ENCODE data around the gene FSTL5. TPM values are rescaled to one million over a fixed set of nuclear protein-coding genes. Genes with fewer than 3 reads are reported as not detected.

FSTL5 gene
- total and polyA plus RNA-seq, 2 donors (not counting 3 experiments of a cell fraction or from before 2014, with no cell fraction given), result 1.3 to 1.9 TPM

DNA sequence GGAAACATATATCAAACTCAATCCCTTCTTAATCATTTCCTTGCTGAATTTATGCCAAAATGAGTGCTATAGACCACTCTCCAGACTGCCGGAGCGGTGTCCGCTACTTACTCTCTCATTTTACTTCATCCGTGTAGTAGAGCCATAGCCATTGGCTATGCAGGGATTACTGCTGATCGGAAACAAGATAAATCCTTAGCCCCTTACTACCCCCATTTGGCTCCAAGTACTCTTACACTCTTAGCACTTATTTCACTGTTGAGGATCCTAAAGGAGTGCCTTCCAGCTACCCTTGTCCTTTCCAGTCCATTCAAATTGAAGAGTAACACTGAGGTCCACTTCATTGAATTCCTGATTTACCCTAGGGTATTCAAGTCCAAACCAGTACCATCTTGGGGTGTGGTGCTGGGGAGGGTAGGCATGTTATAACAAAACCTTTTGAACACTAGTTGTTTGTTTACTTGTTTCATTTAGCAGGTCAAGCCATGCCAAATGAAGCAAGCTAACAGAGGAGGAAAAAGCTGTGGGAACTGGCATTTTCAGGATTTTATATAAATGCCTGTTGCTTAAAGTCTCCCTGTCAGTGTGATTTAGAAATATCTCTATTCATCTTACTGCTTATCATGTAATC, 715.1 kb downstream of the FSTL5 start:
- H3K27ac ChIP-seq (ENCODE audit: insufficient read depth, low read depth, low read length), result no peak overlapping the region
- DNase-seq (ENCODE audit: low read depth, low spot score) (peak; percentile 75), FAIRE-seq (no peak)
- ChIA-PET CTCF (interaction anchor here (1.2 kb wide), 1 partner anchor 194 kb away, joined by 3 read pairs; no protein-coding TSS in a partner anchor), POLR2A (no interaction called here)
- no peaks in the 10 kb centered on the region for H3K27me3 ChIP-seq (ENCODE audit: control insufficient read depth in 2 of 2, insufficient read depth in 2 of 2, low read length in 2 of 2)
- no TSS peak for BruUV-seq (replicated peaks)
- peak overlapping the region in 1 of 3 experiments; percentile 55 for H3K4me3 ChIP-seq (replicated peaks in 1 of 3; ENCODE audit: insufficient read depth in 1 of 3, low read depth in 1 of 3, low read length in 3 of 3)
- intact Hi-C loops (cut with micrococcal nuclease), result loop anchor here (5.0 kb wide), 1 partner anchor 714 kb away; the partner anchor contains the start of gene FSTL5
- H3K79me2 ChIP-seq (ENCODE audit: control insufficient read depth, insufficient read depth, low read length), result no peaks in the 10 kb centered on the region
- peaks cover 2% of the 10 kb centered on the region for H3K4me1 ChIP-seq (ENCODE audit: control insufficient read depth, extremely low read depth, insufficient read depth, low read length)
- no peaks in the 10 kb centered on the region for H3K9me1 ChIP-seq (replicated peaks; ENCODE audit: control insufficient read depth, extremely low read depth, insufficient read depth, low read length)
- H4K20me1 ChIP-seq (replicated peaks; ENCODE audit: control insufficient read depth, extremely low read depth, insufficient read depth, low read length), result no peaks in the 10 kb centered on the region
- dilution Hi-C loops (cut with MboI; ENCODE audit: extremely low pct_ligation_motif_present, low sequenced_read_pairs), result no loop called here
- no peaks in the 10 kb centered on the region for H3K9me3 ChIP-seq (replicated peaks; ENCODE audit: control insufficient read depth, insufficient read depth, low read length)
- H3K36me3 ChIP-seq (ENCODE audit: control insufficient read depth in 2 of 2, extremely low read depth in 1 of 2, insufficient read depth in 2 of 2, low read length in 2 of 2), result no peaks in the 10 kb centered on the region
- H2AFZ ChIP-seq (ENCODE audit: low read depth, low read length), result peak overlapping the region; percentile 2
- TF ChIP-seq FOS (IDR thresholded peaks at IDR 0.05; ENCODE audit: borderline replicate concordance, insufficient read depth, low read length) (no peak), GATA2 (IDR thresholded peaks at IDR 0.05; ENCODE audit: insufficient read depth, insufficient read length, low read depth, low read length) (peak; percentile 52)
- peak overlapping the region; percentile 81 for H3K4me2 ChIP-seq (ENCODE audit: insufficient read depth, low read length)
- no peak overlapping the region for H3K9ac ChIP-seq (replicated peaks; ENCODE audit: extremely low read depth, insufficient read depth, low read length)

DNA sequence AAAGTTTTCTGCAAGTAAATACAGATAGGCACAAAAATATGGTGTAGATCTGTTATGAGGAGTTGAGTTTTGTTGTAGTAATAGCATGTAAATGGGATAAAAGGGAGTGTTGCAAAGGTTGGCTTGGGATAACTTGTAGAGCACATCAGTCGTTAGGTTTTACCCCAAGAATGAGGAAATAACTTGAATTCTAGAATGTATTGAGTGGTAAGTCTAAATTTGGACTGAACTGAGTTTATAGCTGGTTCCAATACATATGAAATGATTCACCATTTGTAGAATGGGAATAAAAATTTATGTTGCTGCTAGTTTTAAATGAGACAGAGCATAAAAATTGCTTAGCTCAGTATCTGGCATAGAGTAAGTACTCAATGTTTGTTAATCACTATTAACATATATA, 719.2 kb downstream of the FSTL5 start:
- intact Hi-C loops (cut with micrococcal nuclease) (loop anchor here (5.0 kb wide), 1 partner anchor 718 kb away; the partner anchor contains the start of gene FSTL5), dilution Hi-C loops (cut with MboI; ENCODE audit: extremely low pct_ligation_motif_present, low sequenced_read_pairs) (no loop called here)
- no peak overlapping the region for H3K9ac ChIP-seq (replicated peaks; ENCODE audit: extremely low read depth, insufficient read depth, low read length)
- DNase-seq (ENCODE audit: low read depth, low spot score) (no peak), FAIRE-seq (no peak)
- H2AFZ ChIP-seq (ENCODE audit: low read depth, low read length), result no peak overlapping the region
- H3K4me2 ChIP-seq (ENCODE audit: insufficient read depth, low read length), result no peak overlapping the region
- H3K4me3 ChIP-seq (replicated peaks in 1 of 3; ENCODE audit: insufficient read depth in 1 of 3, low read depth in 1 of 3, low read length in 3 of 3), result no peak overlapping the region
- CTCF ChIA-PET, result no interaction called here
- no peaks in the 10 kb centered on the region for H3K9me1 ChIP-seq (replicated peaks; ENCODE audit: control insufficient read depth, extremely low read depth, insufficient read depth, low read length)
- no peaks in the 10 kb centered on the region for H3K36me3 ChIP-seq (ENCODE audit: control insufficient read depth in 2 of 2, extremely low read depth in 1 of 2, insufficient read depth in 2 of 2, low read length in 2 of 2)
- H3K79me2 ChIP-seq (ENCODE audit: control insufficient read depth, insufficient read depth, low read length), result no peaks in the 10 kb centered on the region
- no peak overlapping the region for H3K27ac ChIP-seq (ENCODE audit: insufficient read depth, low read depth, low read length)
- no TSS peak for BruUV-seq (replicated peaks)
- H3K27me3 ChIP-seq (ENCODE audit: control insufficient read depth in 2 of 2, insufficient read depth in 2 of 2, low read length in 2 of 2), result no peaks in the 10 kb centered on the region
- POLR2A ChIA-PET, result no interaction called here
- H4K20me1 ChIP-seq (replicated peaks; ENCODE audit: control insufficient read depth, extremely low read depth, insufficient read depth, low read length), result no peaks in the 10 kb centered on the region
- peaks cover 2% of the 10 kb centered on the region for H3K4me1 ChIP-seq (ENCODE audit: control insufficient read depth, extremely low read depth, insufficient read depth, low read length)
- H3K9me3 ChIP-seq (replicated peaks; ENCODE audit: control insufficient read depth, insufficient read depth, low read length), result no peaks in the 10 kb centered on the region
- TF ChIP-seq, protein P1, sequence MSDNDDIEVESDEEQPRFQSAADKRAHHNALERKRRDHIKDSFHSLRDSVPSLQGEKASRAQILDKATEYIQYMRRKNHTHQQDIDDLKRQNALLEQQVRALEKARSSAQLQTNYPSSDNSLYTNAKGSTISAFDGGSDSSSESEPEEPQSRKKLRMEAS (IDR thresholded peaks at IDR 0.05; ENCODE audit: insufficient read depth, insufficient read length), result no peak
- no peak for TF ChIP-seq FOS (IDR thresholded peaks at IDR 0.05; ENCODE audit: borderline replicate concordance, insufficient read depth, low read length)
- TF ChIP-seq, protein P2, sequence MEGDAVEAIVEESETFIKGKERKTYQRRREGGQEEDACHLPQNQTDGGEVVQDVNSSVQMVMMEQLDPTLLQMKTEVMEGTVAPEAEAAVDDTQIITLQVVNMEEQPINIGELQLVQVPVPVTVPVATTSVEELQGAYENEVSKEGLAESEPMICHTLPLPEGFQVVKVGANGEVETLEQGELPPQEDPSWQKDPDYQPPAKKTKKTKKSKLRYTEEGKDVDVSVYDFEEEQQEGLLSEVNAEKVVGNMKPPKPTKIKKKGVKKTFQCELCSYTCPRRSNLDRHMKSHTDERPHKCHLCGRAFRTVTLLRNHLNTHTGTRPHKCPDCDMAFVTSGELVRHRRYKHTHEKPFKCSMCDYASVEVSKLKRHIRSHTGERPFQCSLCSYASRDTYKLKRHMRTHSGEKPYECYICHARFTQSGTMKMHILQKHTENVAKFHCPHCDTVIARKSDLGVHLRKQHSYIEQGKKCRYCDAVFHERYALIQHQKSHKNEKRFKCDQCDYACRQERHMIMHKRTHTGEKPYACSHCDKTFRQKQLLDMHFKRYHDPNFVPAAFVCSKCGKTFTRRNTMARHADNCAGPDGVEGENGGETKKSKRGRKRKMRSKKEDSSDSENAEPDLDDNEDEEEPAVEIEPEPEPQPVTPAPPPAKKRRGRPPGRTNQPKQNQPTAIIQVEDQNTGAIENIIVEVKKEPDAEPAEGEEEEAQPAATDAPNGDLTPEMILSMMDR (IDR thresholded peaks at IDR 0.05; ENCODE audit: extremely low read depth in 1 of 2, insufficient read depth in 1 of 2, low read depth in 1 of 2, low read length in 2 of 2), result no peak
- TF ChIP-seq POLR2AphosphoS5 (IDR thresholded peaks at IDR 0.05; ENCODE audit: insufficient read depth, low read depth, low read length), result no peak
- no peak for TF ChIP-seq MYC (IDR thresholded peaks at IDR 0.05; ENCODE audit: low read depth, low read length)
- no peak for TF ChIP-seq JUN (IDR thresholded peaks at IDR 0.05; ENCODE audit: borderline replicate concordance, insufficient read depth, insufficient read length, low read depth)
- no peak for TF ChIP-seq GATA2 (IDR thresholded peaks at IDR 0.05; ENCODE audit: insufficient read depth, insufficient read length, low read depth, low read length)
- TF ChIP-seq EZH2 (IDR thresholded peaks at IDR 0.05; ENCODE audit: borderline replicate concordance, low read depth, low read length, severe bottlenecking), result no peak
- TF ChIP-seq POLR2A (IDR thresholded peaks at IDR 0.05; ENCODE audit: low read depth, low read length), result no peak

Data from endothelial cell of umbilical vein (primary cell).